Coronary artery (tissue), 2 donors: ENCODE results near the gene SLC2A10.

Experiments used
- DNase-seq: peaks from one replicate; pipeline ENCODE4 v3.0.0-alpha.2; 2017; ENCODE audit warnings: low spot score
- H3K27ac ChIP-seq, 2 donors: fragments of 200-600 bp; sonication (generic); one replicate each; pipeline ENCODE4 v1.5.1; 2016 to 2019
- H3K4me3 ChIP-seq: fragments of 200-600 bp; sonication (generic); 2 replicates; pipeline ENCODE4 v1.5.1; 2016; ENCODE audit warnings: mild to moderate bottlenecking, moderate library complexity
- TF ChIP-seq, protein P1 (sequence below): fragments of 200-600 bp; sonication (generic); IDR thresholded peaks from one replicate; pipeline ENCODE4 v1.5.1; 2019; ENCODE audit warnings: antibody characterized with exemption

The SLC2A10 gene

DNA sequence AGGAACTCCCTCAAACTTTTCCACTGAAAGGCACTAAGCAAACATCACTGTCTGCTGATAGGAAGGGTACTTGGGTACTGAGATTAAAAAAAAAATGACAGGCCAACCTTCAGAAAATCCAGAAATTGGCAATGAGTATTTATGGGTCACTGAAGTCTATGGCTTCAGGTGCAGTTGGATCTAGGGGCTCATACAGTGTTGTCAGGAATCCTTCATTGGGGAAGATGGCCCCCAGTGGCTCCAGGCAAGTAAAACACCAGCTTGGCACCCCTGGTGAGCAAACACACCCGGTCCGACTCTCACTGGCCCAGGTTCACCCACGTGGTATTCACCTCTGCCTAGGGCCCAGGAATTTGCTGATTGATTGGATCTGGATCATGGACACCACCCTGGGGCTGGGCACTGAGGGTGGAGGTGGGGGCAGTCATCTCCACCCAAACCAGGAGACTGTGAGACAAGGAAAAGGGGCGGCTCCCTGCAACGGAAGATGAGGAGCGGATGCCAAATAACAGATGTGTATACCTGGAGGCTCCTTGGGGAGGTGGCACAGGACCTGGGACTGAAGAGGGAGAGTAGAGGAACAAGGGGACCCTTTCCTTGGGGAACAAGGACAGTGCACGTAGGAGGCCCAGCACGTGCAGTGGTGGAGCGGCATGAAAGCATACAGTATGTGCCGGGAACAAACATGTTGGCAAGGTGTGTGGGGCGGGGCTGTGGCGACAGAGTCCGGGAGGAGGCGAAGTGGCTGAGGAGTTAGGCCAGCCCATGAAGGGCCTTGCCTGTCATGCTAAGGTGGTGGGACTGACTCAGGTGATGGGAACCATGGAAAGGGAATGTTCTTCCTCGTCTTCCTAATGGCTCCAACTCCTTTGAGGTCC, 4.7 kb downstream of the SLC2A10 start:
- DNase-seq = no peak
- Histone ChIP-seq H3K4me3 (no peak overlapping the region), H3K27ac (no peak overlapping the region)
- TF ChIP-seq, protein P1, sequence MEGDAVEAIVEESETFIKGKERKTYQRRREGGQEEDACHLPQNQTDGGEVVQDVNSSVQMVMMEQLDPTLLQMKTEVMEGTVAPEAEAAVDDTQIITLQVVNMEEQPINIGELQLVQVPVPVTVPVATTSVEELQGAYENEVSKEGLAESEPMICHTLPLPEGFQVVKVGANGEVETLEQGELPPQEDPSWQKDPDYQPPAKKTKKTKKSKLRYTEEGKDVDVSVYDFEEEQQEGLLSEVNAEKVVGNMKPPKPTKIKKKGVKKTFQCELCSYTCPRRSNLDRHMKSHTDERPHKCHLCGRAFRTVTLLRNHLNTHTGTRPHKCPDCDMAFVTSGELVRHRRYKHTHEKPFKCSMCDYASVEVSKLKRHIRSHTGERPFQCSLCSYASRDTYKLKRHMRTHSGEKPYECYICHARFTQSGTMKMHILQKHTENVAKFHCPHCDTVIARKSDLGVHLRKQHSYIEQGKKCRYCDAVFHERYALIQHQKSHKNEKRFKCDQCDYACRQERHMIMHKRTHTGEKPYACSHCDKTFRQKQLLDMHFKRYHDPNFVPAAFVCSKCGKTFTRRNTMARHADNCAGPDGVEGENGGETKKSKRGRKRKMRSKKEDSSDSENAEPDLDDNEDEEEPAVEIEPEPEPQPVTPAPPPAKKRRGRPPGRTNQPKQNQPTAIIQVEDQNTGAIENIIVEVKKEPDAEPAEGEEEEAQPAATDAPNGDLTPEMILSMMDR = no peak

DNA sequence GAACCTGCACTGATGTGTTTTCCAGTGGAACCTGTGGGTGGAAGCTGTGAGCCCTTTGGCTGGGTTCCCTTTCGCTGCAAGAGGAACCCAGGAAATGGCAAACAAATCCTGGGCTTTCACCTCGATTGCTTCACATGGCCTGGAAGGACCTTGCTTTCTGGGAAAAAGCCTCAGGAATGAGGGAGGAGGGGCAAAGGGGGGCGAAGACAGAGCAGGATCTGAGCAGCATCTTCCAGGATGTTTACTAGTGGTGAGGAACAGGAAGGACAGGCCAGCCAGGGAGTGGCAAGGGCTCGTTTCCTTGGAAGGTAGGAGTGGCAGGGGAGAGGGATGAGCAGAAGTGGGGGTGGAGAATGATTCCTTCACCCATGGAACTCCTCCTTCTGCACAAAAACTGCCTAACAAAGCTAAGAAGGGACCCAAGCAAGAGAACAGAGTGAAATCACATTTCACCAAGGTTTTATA, 5.9 kb downstream of the SLC2A10 start:
- no peak for DNase-seq
- H3K4me3 ChIP-seq = no peak overlapping the region

DNA sequence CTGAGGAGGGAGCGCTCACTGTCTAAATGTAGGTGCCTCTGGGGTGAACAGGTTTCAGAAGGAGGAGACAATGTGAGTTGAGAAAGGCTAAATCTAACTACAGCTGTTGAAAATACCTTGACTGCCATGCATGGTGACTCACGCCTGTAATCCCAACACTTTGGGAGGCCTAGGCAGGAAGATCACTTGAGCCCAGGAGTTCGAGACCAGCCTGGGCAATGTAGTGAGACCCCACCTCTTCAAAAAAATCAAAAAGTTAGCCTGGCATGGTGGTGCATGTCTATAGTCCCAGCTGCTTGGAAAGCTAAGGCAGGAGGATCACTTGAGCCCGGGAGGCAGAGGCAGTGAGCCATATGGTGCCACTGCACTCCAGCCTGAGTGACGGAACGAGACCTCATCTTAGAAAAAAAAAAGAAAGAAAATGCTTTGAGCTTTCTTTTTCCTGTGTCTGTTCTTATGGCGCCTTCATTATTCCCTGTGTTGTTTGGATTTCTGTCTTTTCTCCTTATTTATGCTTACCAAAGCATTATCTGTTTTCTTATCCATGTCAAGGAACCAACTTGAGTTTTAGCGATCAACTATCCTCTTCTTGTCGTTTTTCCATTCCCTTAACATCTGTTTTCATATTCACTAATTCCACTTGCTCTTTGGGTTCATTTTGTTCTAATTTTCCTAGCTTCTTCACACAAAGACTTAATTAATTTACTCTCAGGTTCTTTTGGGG, 8.5 kb downstream of the SLC2A10 start:
- Histone ChIP-seq H3K4me3 (no peak overlapping the region), H3K27ac (no peak overlapping the region)
- no peak for DNase-seq
- TF ChIP-seq, protein P1 = no peak

More for the DNA sequence above, 5.9 kb downstream of the SLC2A10 start:
- TF ChIP-seq, protein P1 = no peak
- H3K27ac ChIP-seq = no peak overlapping the region

DNA sequence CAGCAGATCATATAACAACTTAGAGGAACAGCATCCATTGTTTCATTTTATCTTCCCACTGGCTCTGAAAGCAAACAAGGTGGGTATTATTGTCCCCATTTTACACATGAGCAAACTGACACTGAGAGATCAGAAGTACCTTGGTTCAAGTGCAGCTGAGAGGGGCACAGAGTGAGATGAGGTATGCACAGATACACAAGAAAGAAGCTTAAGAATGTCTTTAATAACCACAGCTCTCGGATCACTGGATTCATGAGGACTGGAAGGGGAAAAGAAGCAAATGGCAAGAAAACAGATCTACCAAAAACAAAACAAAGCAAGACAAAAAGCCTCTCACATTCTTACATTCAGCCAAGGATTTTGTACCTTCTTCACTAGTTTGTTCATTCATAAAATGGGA, 10.6 kb downstream of the SLC2A10 start:
- TF ChIP-seq, protein P1 = no peak
- Histone ChIP-seq H3K4me3 (no peak overlapping the region), H3K27ac (no peak overlapping the region)
- no peak for DNase-seq

DNA sequence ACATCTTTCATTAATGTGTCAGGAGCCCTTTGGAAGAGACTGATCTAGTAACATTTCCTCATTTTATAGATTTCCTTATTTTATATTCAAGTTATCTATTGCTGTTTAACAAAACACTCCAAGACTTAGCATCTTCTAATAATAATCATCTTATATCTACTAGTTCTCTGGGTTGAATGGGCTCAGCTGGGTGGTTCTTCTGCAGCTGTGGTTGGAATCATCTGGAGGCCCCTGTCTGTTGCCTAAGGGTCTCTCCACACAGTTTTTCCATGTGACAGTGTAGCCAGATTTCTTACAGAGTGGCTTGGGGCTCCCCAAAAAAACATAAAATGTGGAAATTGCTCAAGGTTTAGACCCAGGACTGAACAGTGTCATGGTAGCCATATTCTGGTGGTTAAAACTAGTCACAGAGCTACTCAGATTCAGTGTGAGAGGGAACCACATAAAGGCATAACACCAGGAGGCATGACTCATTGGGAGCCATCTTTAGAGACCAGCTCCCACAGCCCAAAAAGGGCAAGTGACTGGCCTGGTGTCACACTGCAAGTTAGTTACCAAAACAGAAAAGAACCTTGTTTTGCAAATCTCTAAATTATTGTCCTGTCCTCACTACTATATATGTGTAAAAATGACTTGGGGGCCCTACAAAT, 11.5 kb downstream of the SLC2A10 start:
- Histone ChIP-seq H3K27ac (no peak overlapping the region), H3K4me3 (no peak overlapping the region)
- DNase-seq = no peak
- TF ChIP-seq, protein P1 = no peak

DNA sequence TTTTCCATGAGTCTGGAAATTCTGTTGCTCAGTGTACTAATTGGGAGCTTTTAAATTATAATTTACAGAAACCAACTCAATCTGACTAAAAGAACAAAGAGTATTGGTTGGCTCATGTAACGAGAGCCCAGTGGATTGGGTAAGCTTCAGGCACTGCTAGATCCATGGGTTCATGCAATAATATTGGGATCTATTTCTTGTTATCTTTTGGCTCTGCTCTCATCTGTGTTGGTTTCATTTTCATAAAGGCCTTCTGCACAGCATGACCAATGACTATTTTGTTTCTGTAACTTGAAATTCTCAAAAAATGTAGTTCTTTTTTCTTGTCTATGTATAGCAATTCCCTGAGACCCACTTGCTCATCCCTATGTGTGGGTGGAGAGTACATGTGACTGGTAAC, 12.0 kb downstream of the SLC2A10 start:
- TF ChIP-seq, protein P1 = no peak
- Histone ChIP-seq H3K4me3 (no peak overlapping the region), H3K27ac (no peak overlapping the region)
- no peak for DNase-seq
